Upper lobe of left lung (tissue), 6 donors: ENCODE measurements around the gene NR5A1. TPM values are rescaled to one million over a fixed set of nuclear protein-coding genes. Genes with fewer than 3 reads are reported as not detected.

Experiments used
- ATAC-seq, 2 donors: fragments of 200-7000 bp; cut with Tn5 transposase; one replicate each; pipeline ENCODE4 v1.9.1; 2022; ENCODE audit warnings: mild to moderate bottlenecking in 2 of 2, moderate library complexity in 2 of 2; ENCODE audit not compliant: low FRiP score in 2 of 2
- DNase-seq, 2 donors: peaks; one replicate each; pipeline ENCODE4 v3.0.0-alpha.2; 2019 to 2020
- H3K27ac ChIP-seq, 4 donors: fragments of 200-600 bp; sonication (generic); one replicate each; pipeline ENCODE4 v1.5.1; 2016 to 2019
- H3K27me3 ChIP-seq, 4 donors: fragments of 200-600 bp; sonication (generic); one replicate each; pipeline ENCODE4 v1.5.1; 2017 to 2019
- H3K36me3 ChIP-seq, 4 donors: fragments of 200-600 bp; sonication (generic); one replicate each; pipeline ENCODE4 v1.5.1; 2016 to 2019
- H3K4me1 ChIP-seq, 4 donors: fragments of 200-600 bp; sonication (generic); one replicate each; pipeline ENCODE4 v1.5.1; 2018 to 2019
- H3K4me3 ChIP-seq, 4 donors: fragments of 200-600 bp; sonication (generic); one replicate each; pipeline ENCODE4 v1.5.1; 2017 to 2019; ENCODE audit warnings: mild to moderate bottlenecking in 2 of 4, moderate library complexity in 1 of 4
- H3K9me3 ChIP-seq, 4 donors: fragments of 200-600 bp; sonication (generic); one replicate each; pipeline ENCODE4 v1.5.1; 2018 to 2019
- CTCF ChIP-seq, 6 experiments: fragments of 450-650 bp in 4 of 6; fragments of 200-600 bp in 2 of 6; sonication (generic) in 2 of 6; IDR thresholded peaks; one replicate each; pipeline ENCODE4 v1.5.1; 2016 to 2019; ENCODE audit warnings: antibody characterized with exemption in 6 of 6
- EP300 ChIP-seq, 4 donors: sonication (generic); formaldehyde crosslinking; IDR thresholded peaks; one replicate each; pipeline ENCODE4 v1.5.1; 2017; ENCODE audit warnings: antibody characterized with exemption in 4 of 4, control low read depth in 2 of 4
- POLR2A ChIP-seq, 4 donors: fragments of 450-650 bp; IDR thresholded peaks; one replicate each; pipeline ENCODE4 v1.5.1; 2016 to 2017; ENCODE audit warnings: antibody characterized with exemption in 4 of 4, mild to moderate bottlenecking in 2 of 4
- POLR2AphosphoS5 ChIP-seq, 2 donors: sonication (generic); formaldehyde crosslinking; IDR thresholded peaks; one replicate each; pipeline ENCODE4 v1.5.1; 2017; ENCODE audit warnings: antibody characterized with exemption in 2 of 2
- WGBS, 2 donors: methylation state at CpG; one replicate each; pipeline ENCODE4 v1.1.5; 2017 to 2018; 5-methylcytosine and 5-hydroxymethylcytosine counted together
- total RNA-seq, 6 donors: library from RNA; depleted of rRNA in 4 of 6; stranded (reverse); fragments of >200 nt in 4 of 6; gene quantifications; one replicate each; pipeline versions ENCODE4 v1.1.0 to v1.2.1, GENCODE V29; 2016 to 2021
- donor health status: DM: no; HTN: no; CAD: no; lungs with moderate emphysema.
- donor health status: DM: no; HTN: yes; CAD: no; lungs with severe emphysema.

NR5A1 gene
- total RNA-seq, 6 donors from 2014 or later, result 0.30 to 0.49 TPM; not detected in 4

- ATAC-seq (no peak), DNase-seq (peak in 1 of 2 donors; percentile 80)
- Histone ChIP-seq H3K27ac (no peak overlapping the region), H3K36me3 (no peaks in the 10 kb centered on the region), H3K4me3 (no peak overlapping the region), H3K9me3 (no peaks in the 10 kb centered on the region), H3K4me1 (no peaks in the 10 kb centered on the region), H3K27me3 (no peaks in the 10 kb centered on the region)
- 89 to 93% methylated on average over 5 to 23 of the region's 28 CpGs for WGBS, 2 donors
- TF ChIP-seq EP300 (IDR thresholded peaks at IDR 0.05) (no peak), POLR2AphosphoS5 (IDR thresholded peaks at IDR 0.05) (no peak), POLR2A (IDR thresholded peaks at IDR 0.05) (no peak), CTCF (IDR thresholded peaks at IDR 0.05) (no peak)
These were observed 38.0 kb downstream of the NR5A1 start for GRCh38 chr9:124469011-124469832.

- Histone ChIP-seq H3K36me3 (no peaks in the 10 kb centered on the region), H3K27ac (no peak overlapping the region), H3K27me3 (no peaks in the 10 kb centered on the region), H3K9me3 (no peaks in the 10 kb centered on the region), H3K4me3 (no peak overlapping the region), H3K4me1 (no peaks in the 10 kb centered on the region)
- 85 to 88% methylated on average over 9 to 18 of the region's 19 CpGs for WGBS, 2 donors
- ATAC-seq (no peak), DNase-seq (peak in 1 of 2 donors; percentile 74)
- TF ChIP-seq EP300 (IDR thresholded peaks at IDR 0.05) (no peak), POLR2AphosphoS5 (IDR thresholded peaks at IDR 0.05) (no peak), POLR2A (IDR thresholded peaks at IDR 0.05) (no peak), CTCF (IDR thresholded peaks at IDR 0.05) (no peak)
These were observed 39.0 kb downstream of the NR5A1 start for GRCh38 chr9:124468061-124468740.

- 90 to 91% methylated on average over 11 to 16 of the region's 17 CpGs for WGBS, 2 donors
- no peaks in the 10 kb centered on the region for H3K27me3 ChIP-seq
- peak in 1 of 2 donors; percentile 43 for DNase-seq
These were observed 39.7 kb downstream of the NR5A1 start for GRCh38 chr9:124467410-124468060.

GRCh38 chr9:124465736-124466135 is 41.5 kb downstream of the NR5A1 start:
- no peak for DNase-seq
- ATAC-seq, result no peak
- Histone ChIP-seq H3K4me1 (no peaks in the 10 kb centered on the region), H3K27ac (no peak overlapping the region), H3K36me3 (no peaks in the 10 kb centered on the region), H3K4me3 (no peak overlapping the region), H3K27me3 (no peaks in the 10 kb centered on the region), H3K9me3 (no peaks in the 10 kb centered on the region)
- TF ChIP-seq CTCF (IDR thresholded peaks at IDR 0.05) (no peak), POLR2AphosphoS5 (IDR thresholded peaks at IDR 0.05) (no peak), POLR2A (IDR thresholded peaks at IDR 0.05) (no peak), EP300 (IDR thresholded peaks at IDR 0.05) (no peak)
- 82 to 89% methylated on average over 3 of the region's 3 CpGs for WGBS, 2 donors

More at GRCh38 chr9:124467410-124468060, 39.7 kb downstream of the NR5A1 start:
- Histone ChIP-seq H3K36me3 (no peaks in the 10 kb centered on the region), H3K4me1 (no peaks in the 10 kb centered on the region), H3K9me3 (no peaks in the 10 kb centered on the region), H3K4me3 (no peak overlapping the region), H3K27ac (no peak overlapping the region)
- peak in 1 of 2 donors; percentile 2 for ATAC-seq
- TF ChIP-seq EP300 (IDR thresholded peaks at IDR 0.05) (no peak), POLR2AphosphoS5 (IDR thresholded peaks at IDR 0.05) (no peak), POLR2A (IDR thresholded peaks at IDR 0.05) (no peak), CTCF (IDR thresholded peaks at IDR 0.05) (no peak)
